Body of pancreas (tissue), 4 donors: ENCODE data around the gene PLCB2.

Source experiments
- POLR2A ChIP-seq, 3 donors: fragments of 450-650 bp; IDR thresholded peaks; one replicate each; pipeline ENCODE4 v1.6.1; 2016; ENCODE audit warnings: antibody characterized with exemption in 3 of 3, mild to moderate bottlenecking in 2 of 3
- TF ChIP-seq, protein P1 (sequence below), 7 experiments: fragments of 450-650 bp in 4 of 7; fragments of 200-600 bp in 3 of 7; sonication (generic) in 3 of 7; IDR thresholded peaks; one replicate each; pipeline ENCODE4 v1.5.1; 2016 to 2019; ENCODE audit warnings: antibody characterized with exemption in 7 of 7

DNA sequence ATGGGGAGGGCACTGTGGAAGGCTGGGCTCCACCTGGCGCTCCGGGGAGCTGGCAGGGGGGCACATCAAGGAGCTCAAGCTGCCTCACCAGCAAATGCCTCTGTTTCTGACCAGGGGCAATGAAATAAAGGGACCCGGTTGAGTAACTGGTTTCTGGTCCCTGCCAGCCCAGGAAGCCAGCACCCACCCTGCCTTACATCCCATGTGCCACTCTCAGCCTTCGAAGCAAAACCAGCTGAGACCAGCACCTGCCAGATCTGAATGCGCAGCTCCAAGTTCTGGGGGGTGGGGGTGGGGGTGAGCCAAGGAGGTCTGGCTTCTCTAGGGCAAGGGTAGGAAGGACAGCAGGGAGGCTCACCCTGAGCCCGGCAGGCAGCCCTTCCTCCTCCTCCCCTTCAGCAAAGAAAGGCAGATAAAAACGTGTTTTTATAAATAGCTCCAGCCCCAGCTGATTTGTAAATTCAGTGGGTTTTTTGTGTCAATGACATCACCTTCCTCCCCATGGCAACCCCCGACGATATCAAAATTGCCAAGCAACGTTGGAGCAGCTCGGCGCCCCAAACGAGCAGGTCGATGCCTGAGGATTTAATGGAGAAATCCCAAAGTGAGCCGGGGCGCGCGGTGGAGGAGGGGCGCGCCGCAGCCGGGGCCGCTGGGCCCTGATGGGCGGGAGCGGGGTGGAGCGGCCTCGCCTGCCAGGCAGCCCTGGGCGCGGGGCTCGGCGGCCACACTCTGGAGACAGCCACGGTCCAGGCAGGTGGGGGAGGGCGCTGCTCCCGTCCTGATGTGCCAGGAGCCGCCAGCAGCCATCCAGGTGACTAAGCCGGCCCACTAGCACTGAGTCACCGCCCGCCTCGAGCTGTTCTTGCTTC lies 69.0 kb downstream of the PLCB2 start, which contains the start of gene PAK6:
- TF ChIP-seq, protein P1, sequence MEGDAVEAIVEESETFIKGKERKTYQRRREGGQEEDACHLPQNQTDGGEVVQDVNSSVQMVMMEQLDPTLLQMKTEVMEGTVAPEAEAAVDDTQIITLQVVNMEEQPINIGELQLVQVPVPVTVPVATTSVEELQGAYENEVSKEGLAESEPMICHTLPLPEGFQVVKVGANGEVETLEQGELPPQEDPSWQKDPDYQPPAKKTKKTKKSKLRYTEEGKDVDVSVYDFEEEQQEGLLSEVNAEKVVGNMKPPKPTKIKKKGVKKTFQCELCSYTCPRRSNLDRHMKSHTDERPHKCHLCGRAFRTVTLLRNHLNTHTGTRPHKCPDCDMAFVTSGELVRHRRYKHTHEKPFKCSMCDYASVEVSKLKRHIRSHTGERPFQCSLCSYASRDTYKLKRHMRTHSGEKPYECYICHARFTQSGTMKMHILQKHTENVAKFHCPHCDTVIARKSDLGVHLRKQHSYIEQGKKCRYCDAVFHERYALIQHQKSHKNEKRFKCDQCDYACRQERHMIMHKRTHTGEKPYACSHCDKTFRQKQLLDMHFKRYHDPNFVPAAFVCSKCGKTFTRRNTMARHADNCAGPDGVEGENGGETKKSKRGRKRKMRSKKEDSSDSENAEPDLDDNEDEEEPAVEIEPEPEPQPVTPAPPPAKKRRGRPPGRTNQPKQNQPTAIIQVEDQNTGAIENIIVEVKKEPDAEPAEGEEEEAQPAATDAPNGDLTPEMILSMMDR (IDR thresholded peaks at IDR 0.05): no peak
- peak in 2 of 3 donors; percentile 6 to 17 for TF ChIP-seq POLR2A (IDR thresholded peaks at IDR 0.05)
